Heart right ventricle (tissue), 16 donors: ENCODE results near the gene COL15A1. TPM values are rescaled to one million over a fixed set of nuclear protein-coding genes. Genes with fewer than 3 reads are reported as not detected.
A peak's percentile ranks its signal among the peaks of the same experiment; 100 is the strongest.

Experiments used
- ATAC-seq, 8 donors: fragments of 200-7000 bp; cut with Tn5 transposase; one replicate each; pipeline ENCODE4 v1.9.1; 2020; ENCODE audit warnings: mild to moderate bottlenecking in 8 of 8, moderate library complexity in 8 of 8, moderate number of reproducible peaks in 1 of 8
- DNase-seq, 2 donors: peaks; one replicate each; pipeline ENCODE4 v3.0.0-alpha.2; 2020
- H3K27ac ChIP-seq, 10 donors: fragments of 200-600 bp; sonication (generic) in 2 of 10; one replicate each; pipeline versions ENCODE4 v1.5.0 to v1.8.0; 2020 to 2022; ENCODE audit warnings: mild to moderate bottlenecking in 3 of 10
- H3K27me3 ChIP-seq, 7 donors: fragments of 200-600 bp; one replicate each; pipeline ENCODE4 v1.8.0; 2021 to 2022; ENCODE audit warnings: mild to moderate bottlenecking in 2 of 7
- H3K36me3 ChIP-seq, 9 donors: fragments of 200-600 bp; sonication (generic) in 1 of 9; one replicate each; pipeline versions ENCODE4 v1.5.0 to v1.8.0; 2020 to 2022; ENCODE audit warnings: mild to moderate bottlenecking in 2 of 9
- H3K4me1 ChIP-seq, 9 donors: fragments of 200-600 bp; sonication (generic) in 1 of 9; one replicate each; pipeline versions ENCODE4 v1.5.0 to v1.8.0; 2020 to 2022; ENCODE audit warnings: mild to moderate bottlenecking in 4 of 9
- H3K4me3 ChIP-seq, 10 donors: fragments of 200-600 bp; sonication (generic) in 2 of 10; one replicate each; pipeline versions ENCODE4 v1.5.0 to v1.8.0; 2020 to 2022; ENCODE audit warnings: mild to moderate bottlenecking in 7 of 10, moderate library complexity in 2 of 10
- H3K9me3 ChIP-seq, 11 donors: fragments of 200-600 bp in 10 of 11; sonication (generic) in 2 of 11; one replicate each; pipeline versions ENCODE4 v1.5.0 to v1.8.0; 2013 to 2022; ENCODE audit warnings: mild to moderate bottlenecking in 2 of 11, control low read depth in 1 of 11, moderate library complexity in 1 of 11
- CTCF ChIP-seq, 9 donors: fragments of 200-600 bp; sonication (generic) in 2 of 9; IDR thresholded peaks; one replicate each; pipeline versions ENCODE4 v1.5.0 to v1.8.0; 2021 to 2022; ENCODE audit warnings: antibody characterized with exemption in 9 of 9, mild to moderate bottlenecking in 5 of 9, moderate library complexity in 1 of 9
- WGBS, 2 donors: extraction: QIAGEN DNeasy Blood & Tissue Kit; methylation state at CpG; one replicate each; pipeline ENCODE4 v1.1.7; 2013; ENCODE audit warnings: inconsistent platforms in 1 of 2; 5-methylcytosine and 5-hydroxymethylcytosine counted together
- intact Hi-C, 10 donors: fragments of 100-400 bp; cut with DNase I; formaldehyde crosslinking; loops; one replicate each; pipeline versions ENCODE4 v1.11.1 to v1.14.2; 2022
- polyA plus RNA-seq, 2 donors: library from polyadenylated mRNA; stranded (reverse); fragments of 200-250 nt; gene quantifications; one replicate each; pipeline ENCODE4 v1.2.3, GENCODE V29; 2013
- total RNA-seq, 10 donors: library from RNA; stranded (reverse); fragmentation: NEBNext Ultra II Directional in 3 of 10; extraction: Animal tissue kit (Norgen Biotek cat#: 25700) in 3 of 10; gene quantifications; one replicate each; pipeline versions ENCODE4 v1.2.1 to v1.2.4, GENCODE V29; 2021 to 2023
- donor health status: Arrhythmogenic right ventricular cardiomyopathy.
- donor health status: ischemic (EF 13 %, LVEDD 7.1; RV severe dilation, severe dysfunction).
- donor health status: healthy with polysubstance abuse.
- donor health status: DM: no; HTN: yes; CAD: no.
- donor health status: DM: no; HTN: no; CAD: no.
- donor health status: ischemic (EF 25% LVEDD 6.9; RV normal size, moderate dysfunction).
- donor health status: ischemic (EF 25% LVEDD 5.7; RV mildly dilated, moderate dysfunction).
- donor health status: healthy.
- donor health status: DM: yes; HTN: yes; CAD: no.
- donor health status: Ischemic cardiomyopathy.
- donor health status: ischemic (EF 35%, LVEDD 5.7; RV mildly dilated, moderate dysfunction).
- donor health status: nonischemic (EF 11% LVEDD 7.7; RV severe dilation, severe dysfunction).
- donor health status: DM: yes; HTN: yes; CAD: no.
- donor health status: PGD.
- donor health status: ischemic (EF 29% LVEDD 5.4; RV normal size, mild dysfunction).
- donor health status: nonischemic (EF 23%, LVEDD 6.1; RV moderate dilation, normal function).

Gene COL15A1
- total and polyA plus RNA-seq, 12 donors, result 25.6 to 64.8 (median 51.0) TPM

- H3K9me3 ChIP-seq, result no peaks in the 10 kb centered on the region
- H3K4me3 ChIP-seq, result no peak overlapping the region
- intact Hi-C loops, result no loop called here
- no peaks in the 10 kb centered on the region for H3K36me3 ChIP-seq
- peak overlapping the region in 1 of 10 donors; percentile 15 for H3K27ac ChIP-seq
- no peak for TF ChIP-seq CTCF (IDR thresholded peaks at IDR 0.05)
- DNase-seq (no peak), ATAC-seq (no peak)
- 70 to 82% methylated on average over 6 of the region's 6 CpGs for WGBS, 2 donors
- H3K27me3 ChIP-seq, result no peaks in the 10 kb centered on the region
- peaks cover 7 to 86% (median 66%) of the 10 kb centered on the region in 9 donors for H3K4me1 ChIP-seq
These were observed 169.2 kb downstream of the COL15A1 start for GRCh38 chr9:99112750-99113413.

GRCh38 chr9:99113414-99114048 lies 169.8 kb downstream of the COL15A1 start:
- Histone ChIP-seq H3K9me3 (no peaks in the 10 kb centered on the region), H3K36me3 (no peaks in the 10 kb centered on the region), H3K4me1 (peaks cover 7 to 86% (median 63%) of the 10 kb centered on the region in 9 donors), H3K27ac (peak overlapping the region in 2 of 10 donors; percentile 15 to 16), H3K27me3 (no peaks in the 10 kb centered on the region), H3K4me3 (no peak overlapping the region)
- intact Hi-C loops, result no loop called here
- no peak for ATAC-seq
- DNase-seq, result no peak
- 64 to 72% methylated on average over 2 of the region's 2 CpGs for WGBS, 2 donors
- TF ChIP-seq CTCF (IDR thresholded peaks at IDR 0.05), result no peak

- intact Hi-C loops, result no loop called here
- H3K4me1 ChIP-seq, result peaks cover 7 to 86% (median 64%) of the 10 kb centered on the region in 9 donors
- TF ChIP-seq CTCF (IDR thresholded peaks at IDR 0.05), result no peak
- DNase-seq, result no peak
- H3K27me3 ChIP-seq, result no peaks in the 10 kb centered on the region
- no peaks in the 10 kb centered on the region for H3K36me3 ChIP-seq
- 72 to 82% methylated on average over 3 of the region's 3 CpGs for WGBS, 2 donors
- H3K9me3 ChIP-seq, result no peaks in the 10 kb centered on the region
- peak overlapping the region in 1 of 10 donors; percentile 16 for H3K27ac ChIP-seq
- H3K4me3 ChIP-seq, result no peak overlapping the region
- ATAC-seq, result no peak
These were observed 170.3 kb downstream of the COL15A1 start for GRCh38 chr9:99114049-99114440.

- no peak for DNase-seq
- peaks cover 7 to 84% (median 65%) of the 10 kb centered on the region in 9 donors for H3K4me1 ChIP-seq
- H3K27me3 ChIP-seq, result no peaks in the 10 kb centered on the region
- intact Hi-C loops, result no loop called here
- no peak for TF ChIP-seq CTCF (IDR thresholded peaks at IDR 0.05)
- peak overlapping the region in 1 of 10 donors; percentile 15 for H3K27ac ChIP-seq
- no peaks in the 10 kb centered on the region for H3K36me3 ChIP-seq
- H3K4me3 ChIP-seq, result no peak overlapping the region
- no peak for ATAC-seq
- H3K9me3 ChIP-seq, result no peaks in the 10 kb centered on the region
- 72% methylated on average over 6 of the region's 6 CpGs for WGBS, 2 donors
These were observed 171.3 kb downstream of the COL15A1 start for GRCh38 chr9:99114846-99115500.
